Hematopoietic multipotent progenitor cell treated with erythropoietin and hydrocortisone succinate and interleukin-3 and kit ligand, for 15 days (in vitro differentiated cells): Measurements from ENCODE around the gene TNS1.
"Not testable (repeated sequence)": the region's sequence is repeated elsewhere in the genome, so short reads cannot be mapped to it uniquely, and the experiment has no call there.

ENCODE experiments used
- DNase-seq: peaks from one replicate; pipeline ENCODE4 v3.0.0-alpha.2; 2015; ENCODE audit warnings: low spot score

Gene TNS1

GRCh38 chr2:217797661-217798069 is 205.1 kb downstream of the TNS1 start:
- peak; percentile 71 for DNase-seq

- no peak for DNase-seq
Measured at GRCh38 chr2:217797165-217797564, 205.6 kb downstream of the TNS1 start.

GRCh38 chr2:217795706-217796465 is 206.9 kb downstream of the TNS1 start:
- DNase-seq: no peak

GRCh38 chr2:217795067-217795466 is 207.7 kb downstream of the TNS1 start:
- no peak for DNase-seq

GRCh38 chr2:217794133-217794986 is 208.4 kb downstream of the TNS1 start:
- DNase-seq: no peak

- DNase-seq: no peak
Measured at GRCh38 chr2:217793566-217794132, 209.1 kb downstream of the TNS1 start.

- no peak for DNase-seq
Measured at GRCh38 chr2:217792626-217793527, 209.9 kb downstream of the TNS1 start.

- no peak for DNase-seq
Measured at GRCh38 chr2:217791551-217791950, 211.2 kb downstream of the TNS1 start.

- DNase-seq: no peak
Measured at GRCh38 chr2:217790681-217791392, 212.0 kb downstream of the TNS1 start.

GRCh38 chr2:217790195-217790594 is 212.6 kb downstream of the TNS1 start:
- no peak for DNase-seq

GRCh38 chr2:217789736-217790181 is 213.0 kb downstream of the TNS1 start:
- DNase-seq: no peak

- DNase-seq: peak; percentile 82
Measured at GRCh38 chr2:217789003-217789735, 213.6 kb downstream of the TNS1 start.

GRCh38 chr2:217788669-217789002 is 214.2 kb downstream of the TNS1 start:
- DNase-seq: no peak

GRCh38 chr2:217787160-217787877 is 215.5 kb downstream of the TNS1 start:
- DNase-seq: no peak

GRCh38 chr2:217786560-217786959 is 216.2 kb downstream of the TNS1 start:
- DNase-seq: not testable (repeated sequence)

- DNase-seq: peak; percentile 80
Measured at GRCh38 chr2:217785544-217786045, 217.2 kb downstream of the TNS1 start.

- no peak for DNase-seq
Measured at GRCh38 chr2:217784996-217785543, 217.7 kb downstream of the TNS1 start.

GRCh38 chr2:217783243-217783642 is 219.6 kb downstream of the TNS1 start:
- no peak for DNase-seq

- no peak for DNase-seq
Measured at GRCh38 chr2:217777906-217778305, 224.9 kb downstream of the TNS1 start.
